CD14-positive monocyte (primary cell): ENCODE data around the gene SLC6A12. TPM values are rescaled to one million over a fixed set of nuclear protein-coding genes. Genes with fewer than 3 reads are reported as not detected.

Experiments used
- DNase-seq, 3 donors: peaks; one replicate each; pipeline ENCODE4 v3.0.0-alpha.2; 2011 to 2022
- H2AFZ ChIP-seq: 2 replicates; pipeline ENCODE4 v1.6.0; 2012; ENCODE audit warnings: mild to moderate bottlenecking, low read depth, low read length, inconsistent platforms; ENCODE audit not compliant: insufficient read depth, poor library complexity, severe bottlenecking
- H3K27ac ChIP-seq, 2 donors: 1 replicate in 1 of 2; 2 replicates in 1 of 2; pipeline ENCODE4 v1.5.1; 2012 to 2013; ENCODE audit warnings: low read length in 2 of 2, control low read depth in 1 of 2, inconsistent platforms in 1 of 2, low read depth in 1 of 2, mild to moderate bottlenecking in 1 of 2
- H3K27me3 ChIP-seq, 2 donors: one replicate each; pipeline versions ENCODE4 v1.6.0 to v1.6.1; 2011 to 2013; ENCODE audit warnings: low read length in 2 of 2; ENCODE audit not compliant: control insufficient read depth in 2 of 2, insufficient read depth in 2 of 2
- H3K36me3 ChIP-seq, 2 donors: replicated peaks in 1 of 2; 1 replicate in 1 of 2; 2 replicates in 1 of 2; pipeline versions ENCODE4 v1.5.1 to v1.6.1; 2012 to 2013; ENCODE audit warnings: low read length in 2 of 2, control low read depth in 1 of 2, inconsistent platforms in 1 of 2, mild to moderate bottlenecking in 1 of 2; ENCODE audit not compliant: insufficient read depth in 2 of 2, control insufficient read depth in 1 of 2
- H3K4me1 ChIP-seq, 2 donors: 1 replicate in 1 of 2; 2 replicates in 1 of 2; pipeline versions ENCODE4 v1.5.1 to v1.6.1; 2012 to 2013; ENCODE audit warnings: low read length in 2 of 2, control low read depth in 1 of 2, inconsistent platforms in 1 of 2, mild to moderate bottlenecking in 1 of 2, moderate library complexity in 1 of 2; ENCODE audit not compliant: insufficient read depth in 2 of 2, control insufficient read depth in 1 of 2
- H3K4me2 ChIP-seq: replicated peaks from 2 replicates; pipeline ENCODE3; 2012; ENCODE audit warnings: low read length, moderate library complexity, mild to moderate bottlenecking; ENCODE audit not compliant: poor library complexity, severe bottlenecking; ENCODE audit errors: extremely low read depth
- H3K4me3 ChIP-seq, 3 experiments: fragments of 200-600 bp in 1 of 3; sonication (generic) in 1 of 3; replicated peaks in 1 of 3; 1 replicate in 2 of 3; 2 replicates in 1 of 3; pipeline ENCODE4 v1.5.1; 2011 to 2013; ENCODE audit warnings: low read length in 3 of 3, mild to moderate bottlenecking in 3 of 3, control low read depth in 2 of 3, low read depth in 2 of 3, inconsistent platforms in 1 of 3, moderate library complexity in 1 of 3
- H3K79me2 ChIP-seq: 2 replicates; pipeline ENCODE4 v1.6.0; 2012; ENCODE audit warnings: mild to moderate bottlenecking, control low read depth, inconsistent platforms, low read length, moderate library complexity; ENCODE audit not compliant: insufficient read depth
- H3K9ac ChIP-seq: 2 replicates; pipeline ENCODE4 v1.6.0; 2017; ENCODE audit warnings: low read length, mild to moderate bottlenecking; ENCODE audit not compliant: insufficient read depth, poor library complexity, severe bottlenecking
- H3K9me3 ChIP-seq, 2 donors: replicated peaks in 1 of 2; 1 replicate in 1 of 2; 2 replicates in 1 of 2; pipeline versions ENCODE4 v1.5.1 to v1.6.1; 2012 to 2013; ENCODE audit warnings: low read length in 2 of 2, control low read depth in 1 of 2; ENCODE audit not compliant: control insufficient read depth in 1 of 2, insufficient read depth in 1 of 2
- H4K20me1 ChIP-seq: 2 replicates; pipeline ENCODE4 v1.6.0; 2012; ENCODE audit warnings: mild to moderate bottlenecking, low read length, control low read depth, moderate library complexity; ENCODE audit not compliant: insufficient read depth
- H3K27ac Mint-ChIP-seq, 7 donors: one replicate each; pipeline ENCODE4 v1.8.0; 2020; ENCODE audit warnings: mild to moderate bottlenecking in 7 of 7, mixed read lengths in 7 of 7, moderate library complexity in 6 of 7, inconsistent platforms in 2 of 7
- H3K27me3 Mint-ChIP-seq, 3 donors: one replicate each; pipeline ENCODE4 v1.8.0; 2021 to 2022; ENCODE audit warnings: low read depth in 3 of 3, mild to moderate bottlenecking in 3 of 3, mixed read lengths in 3 of 3, moderate library complexity in 3 of 3, inconsistent platforms in 1 of 3
- H3K36me3 Mint-ChIP-seq, 2 donors: one replicate each; pipeline ENCODE4 v1.8.0; 2020; ENCODE audit warnings: mixed read lengths in 2 of 2, inconsistent platforms in 1 of 2, mild to moderate bottlenecking in 1 of 2
- H3K4me1 Mint-ChIP-seq: one replicate; pipeline ENCODE4 v1.8.0; 2020; ENCODE audit warnings: mild to moderate bottlenecking, mixed read lengths
- H3K4me3 Mint-ChIP-seq, 2 donors: one replicate each; pipeline ENCODE4 v1.8.0; 2020; ENCODE audit warnings: mild to moderate bottlenecking in 2 of 2, mixed read lengths in 2 of 2, moderate library complexity in 1 of 2
- H3K9me3 Mint-ChIP-seq, 7 donors: one replicate each; pipeline ENCODE4 v1.8.0; 2020 to 2022; ENCODE audit warnings: mixed read lengths in 7 of 7, mild to moderate bottlenecking in 6 of 7, moderate library complexity in 6 of 7, inconsistent platforms in 2 of 7
- WGBS: methylation state at CpG from one replicate; pipeline ENCODE4 v1.1.5; 2013; ENCODE audit warnings: missing lambda C conversion rate; ENCODE audit not compliant: insufficient coverage; 5-methylcytosine and 5-hydroxymethylcytosine counted together
- intact Hi-C, 2 donors: fragments of 100-400 bp; cut with micrococcal nuclease; formaldehyde crosslinking; loops; one replicate each; pipeline versions ENCODE4 v1.15.0 to v1.15.1; 2023
- polyA plus RNA-seq, 3 donors: library from polyadenylated mRNA; depleted of rRNA in 1 of 3; unstranded in 2 of 3; stranded (reverse) in 1 of 3; fragments of 300-500 nt in 2 of 3; fragments of >200 nt in 1 of 3; fragmentation: Illumina TruSeq in 2 of 3; gene quantifications; 1 replicate in 2 of 3; 2 replicates in 1 of 3; pipeline ENCODE4 v1.2.3, GENCODE V29; 2012 to 2021
- TF ChIP-seq, protein P1 (sequence below): fragments of 200-600 bp; IDR thresholded peaks from one replicate; pipeline ENCODE4 v1.8.0; 2022; ENCODE audit warnings: antibody characterized with exemption, mild to moderate bottlenecking

Gene SLC6A12
- polyA plus RNA-seq, 3 donors, result 5.7 to 8.3 (median 8.0) TPM

GRCh38 chr12:198705-199104, 15.3 kb downstream of the SLC6A12 start:
- H3K27ac Mint-ChIP-seq, result no peak overlapping the region

GRCh38 chr12:197911-198695, 15.9 kb downstream of the SLC6A12 start:
- peaks cover 35 to 46% (median 37%) of the 10 kb centered on the region in 3 donors for H3K27me3 Mint-ChIP-seq
- H3K4me1 Mint-ChIP-seq, result peaks cover 3% of the 10 kb centered on the region
- Histone ChIP-seq H3K4me2 (no peak overlapping the region), H3K9me3 (no peaks in the 10 kb centered on the region), H4K20me1 (no peaks in the 10 kb centered on the region), H3K27ac (no peak overlapping the region), H3K4me3 (no peak overlapping the region), H3K79me2 (no peaks in the 10 kb centered on the region), H2AFZ (no peak overlapping the region), H3K27me3 (peaks cover 6 to 23% of the 10 kb centered on the region in 2 donors), H3K9ac (no peak overlapping the region), H3K36me3 (peaks cover 0 to 8% of the 10 kb centered on the region in 2 donors), H3K4me1 (no peaks in the 10 kb centered on the region)
- WGBS, result 100% methylated on average over 7 of the region's 11 CpGs
- no peak for DNase-seq
- intact Hi-C loops, result no loop called here
- H3K9me3 Mint-ChIP-seq, result peaks cover 0 to 5% (median 1%) of the 10 kb centered on the region in 7 donors
- H3K27ac Mint-ChIP-seq, result peak overlapping the region in 1 of 7 donors; percentile 13
- H3K4me3 Mint-ChIP-seq, result no peak overlapping the region
- TF ChIP-seq, protein P1, sequence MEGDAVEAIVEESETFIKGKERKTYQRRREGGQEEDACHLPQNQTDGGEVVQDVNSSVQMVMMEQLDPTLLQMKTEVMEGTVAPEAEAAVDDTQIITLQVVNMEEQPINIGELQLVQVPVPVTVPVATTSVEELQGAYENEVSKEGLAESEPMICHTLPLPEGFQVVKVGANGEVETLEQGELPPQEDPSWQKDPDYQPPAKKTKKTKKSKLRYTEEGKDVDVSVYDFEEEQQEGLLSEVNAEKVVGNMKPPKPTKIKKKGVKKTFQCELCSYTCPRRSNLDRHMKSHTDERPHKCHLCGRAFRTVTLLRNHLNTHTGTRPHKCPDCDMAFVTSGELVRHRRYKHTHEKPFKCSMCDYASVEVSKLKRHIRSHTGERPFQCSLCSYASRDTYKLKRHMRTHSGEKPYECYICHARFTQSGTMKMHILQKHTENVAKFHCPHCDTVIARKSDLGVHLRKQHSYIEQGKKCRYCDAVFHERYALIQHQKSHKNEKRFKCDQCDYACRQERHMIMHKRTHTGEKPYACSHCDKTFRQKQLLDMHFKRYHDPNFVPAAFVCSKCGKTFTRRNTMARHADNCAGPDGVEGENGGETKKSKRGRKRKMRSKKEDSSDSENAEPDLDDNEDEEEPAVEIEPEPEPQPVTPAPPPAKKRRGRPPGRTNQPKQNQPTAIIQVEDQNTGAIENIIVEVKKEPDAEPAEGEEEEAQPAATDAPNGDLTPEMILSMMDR, result no peak
- peaks cover 18 to 35% of the 10 kb centered on the region in 2 donors for H3K36me3 Mint-ChIP-seq

More at GRCh38 chr12:198705-199104, 15.3 kb downstream of the SLC6A12 start:
- H4K20me1 ChIP-seq, result no peaks in the 10 kb centered on the region
- no peaks in the 10 kb centered on the region for H3K79me2 ChIP-seq
- peaks cover 6 to 25% of the 10 kb centered on the region in 2 donors for H3K27me3 ChIP-seq
- no peak for DNase-seq
- H3K4me3 ChIP-seq, result no peak overlapping the region
- 76% methylated on average over 4 of the region's 9 CpGs for WGBS
- no peak overlapping the region for H3K27ac ChIP-seq
- peaks cover 35 to 52% (median 38%) of the 10 kb centered on the region in 3 donors for H3K27me3 Mint-ChIP-seq
- H3K4me3 Mint-ChIP-seq, result no peak overlapping the region
- peaks cover 0 to 5% (median 1%) of the 10 kb centered on the region in 7 donors for H3K9me3 Mint-ChIP-seq
- H3K4me2 ChIP-seq, result no peak overlapping the region
- intact Hi-C loops, result no loop called here
- H3K4me1 Mint-ChIP-seq, result peaks cover 3% of the 10 kb centered on the region
- no peak overlapping the region for H3K9ac ChIP-seq
- peaks cover 0 to 2% of the 10 kb centered on the region in 2 donors for H3K9me3 ChIP-seq
- H3K36me3 Mint-ChIP-seq, result peaks cover 18 to 35% of the 10 kb centered on the region in 2 donors
- no peak overlapping the region for H2AFZ ChIP-seq
- H3K36me3 ChIP-seq, result peaks cover 0 to 8% of the 10 kb centered on the region in 2 donors
- TF ChIP-seq, protein P1, result no peak
- H3K4me1 ChIP-seq, result peaks cover under 1 to 6% of the 10 kb centered on the region in 2 donors
